Left lung (tissue), 10 donors: ENCODE results near the gene PRICKLE1. TPM values are rescaled to one million over a fixed set of nuclear protein-coding genes. Genes with fewer than 3 reads are reported as not detected.

Experiments
- ATAC-seq: fragments of 200-7000 bp; cut with Tn5 transposase; one replicate; pipeline ENCODE4 v1.9.1; 2020; ENCODE audit warnings: moderate library complexity
- DNase-seq, 4 donors: peaks; one replicate each; pipeline ENCODE4 v3.0.0-alpha.2; 2013 to 2020
- H3K27ac ChIP-seq, 2 donors: fragments of 200-600 bp; sonication (generic) in 1 of 2; one replicate each; pipeline versions ENCODE4 v1.5.0 to v1.8.0; 2020 to 2021
- H3K27me3 ChIP-seq, 2 donors: fragments of 200-600 bp; sonication (generic) in 1 of 2; one replicate each; pipeline versions ENCODE4 v1.5.0 to v1.8.0; 2020 to 2021
- H3K36me3 ChIP-seq, 2 donors: fragments of 200-600 bp; sonication (generic) in 1 of 2; one replicate each; pipeline versions ENCODE4 v1.5.0 to v1.8.0; 2020 to 2021
- H3K4me1 ChIP-seq, 2 donors: fragments of 200-600 bp; one replicate each; pipeline ENCODE4 v1.8.0; 2021
- H3K4me3 ChIP-seq, 2 donors: fragments of 200-600 bp; sonication (generic) in 1 of 2; one replicate each; pipeline versions ENCODE4 v1.5.0 to v1.8.0; 2020 to 2021; ENCODE audit warnings: mild to moderate bottlenecking in 1 of 2
- H3K9me3 ChIP-seq, 2 donors: fragments of 200-600 bp; sonication (generic) in 1 of 2; one replicate each; pipeline versions ENCODE4 v1.5.0 to v1.8.0; 2020 to 2021
- CTCF ChIP-seq, 2 donors: fragments of 200-600 bp; sonication (generic) in 1 of 2; IDR thresholded peaks; one replicate each; pipeline versions ENCODE4 v1.5.0 to v1.8.0; 2021; ENCODE audit warnings: antibody characterized with exemption in 2 of 2
- intact Hi-C, 2 donors: fragments of 100-400 bp; cut with DNase I; formaldehyde crosslinking; loops; one replicate each; pipeline versions ENCODE4 v1.11.2 to v1.14.2; 2022
- polyA plus RNA-seq, 6 donors: library from polyadenylated mRNA; unstranded; fragments of 120-200 nt; gene quantifications; one replicate each; pipeline ENCODE4 v1.2.1, GENCODE V29; 2013; ENCODE audit not compliant: insufficient read length in 6 of 6
- total RNA-seq, 2 donors: library from RNA; stranded (reverse); fragmentation: NEBNext Ultra II Directional; extraction: Animal tissue kit (Norgen Biotek cat#: 25700); gene quantifications; one replicate each; pipeline ENCODE4 v1.2.1, GENCODE V29; 2021
- donor health status: DM: no; HTN: yes; CAD: no.
- donor health status: DM: no; HTN: no; CAD: no.

The PRICKLE1 gene
- total and polyA plus RNA-seq, 8 donors: 17.4 to 62.8 (median 49.1) TPM

GRCh38 chr12:42582498-42582897 lies 7.0 kb downstream of the PRICKLE1 start:
- H3K36me3 ChIP-seq: no peaks in the 10 kb centered on the region
- H3K9me3 ChIP-seq: no peaks in the 10 kb centered on the region
- intact Hi-C loops: no loop called here
- H3K27me3 ChIP-seq: peaks cover 0 to 6% of the 10 kb centered on the region in 2 donors
- no peak for DNase-seq
- peak overlapping the region in 1 of 2 donors; percentile 11 for H3K27ac ChIP-seq
- peaks cover 16 to 36% of the 10 kb centered on the region in 2 donors for H3K4me1 ChIP-seq
- TF ChIP-seq CTCF (IDR thresholded peaks at IDR 0.05): no peak
- H3K4me3 ChIP-seq: no peak overlapping the region
- ATAC-seq: no peak

DNA sequence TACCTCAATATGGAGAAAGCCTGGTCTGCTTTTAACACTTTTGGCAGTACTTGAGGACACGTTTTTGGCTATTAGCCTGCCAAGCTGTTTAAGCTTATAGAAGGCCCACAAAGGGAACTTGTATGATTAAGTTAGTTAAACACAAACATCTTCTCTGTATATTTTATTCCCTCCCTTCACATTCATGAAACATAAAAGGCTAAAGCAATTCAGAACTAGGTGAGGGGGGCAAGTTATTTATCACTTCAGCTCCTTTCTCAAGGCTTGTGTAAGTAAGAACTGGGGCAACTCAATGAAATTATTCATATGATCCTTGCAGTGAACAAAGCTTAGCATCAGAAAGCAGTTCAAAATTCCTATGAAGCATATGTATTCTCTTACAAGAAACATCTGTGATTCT lies 7.5 kb downstream of the PRICKLE1 start:
- DNase-seq: no peak
- H3K4me1 ChIP-seq: peaks cover 16 to 31% of the 10 kb centered on the region in 2 donors
- intact Hi-C loops: no loop called here
- no peaks in the 10 kb centered on the region for H3K9me3 ChIP-seq
- H3K36me3 ChIP-seq: no peaks in the 10 kb centered on the region
- H3K4me3 ChIP-seq: no peak overlapping the region
- TF ChIP-seq CTCF (IDR thresholded peaks at IDR 0.05): no peak
- peak overlapping the region in 1 of 2 donors; percentile 11 for H3K27ac ChIP-seq
- no peak for ATAC-seq
- H3K27me3 ChIP-seq: peaks cover 0 to 1% of the 10 kb centered on the region in 2 donors

DNA sequence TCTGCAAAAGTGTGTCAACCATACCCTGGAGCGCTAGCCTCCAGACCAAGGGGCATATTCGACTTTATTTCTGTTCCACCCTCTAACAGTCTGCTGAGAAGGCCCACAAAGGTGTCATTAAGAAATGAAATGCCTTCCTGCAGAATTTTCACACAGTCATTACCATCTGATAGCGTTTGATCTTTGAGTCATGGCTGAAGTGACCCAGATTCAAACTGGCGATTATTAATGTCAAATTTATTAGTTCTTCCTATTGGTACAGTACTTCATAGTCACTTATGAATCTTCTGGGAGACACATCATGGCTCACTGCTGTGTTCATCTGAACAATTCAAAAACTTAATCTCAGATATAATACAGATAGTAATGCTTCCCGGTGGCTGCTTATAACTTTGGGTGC lies 13.2 kb downstream of the PRICKLE1 start:
- H3K27me3 ChIP-seq: no peaks in the 10 kb centered on the region
- intact Hi-C loops: no loop called here
- no peaks in the 10 kb centered on the region for H3K9me3 ChIP-seq
- peaks cover 13 to 32% of the 10 kb centered on the region in 2 donors for H3K4me1 ChIP-seq
- peak overlapping the region in 1 of 2 donors; percentile 28 for H3K27ac ChIP-seq
- no peaks in the 10 kb centered on the region for H3K36me3 ChIP-seq
- DNase-seq: no peak
- no peak for TF ChIP-seq CTCF (IDR thresholded peaks at IDR 0.05)
- no peak for ATAC-seq
- H3K4me3 ChIP-seq: no peak overlapping the region

DNA sequence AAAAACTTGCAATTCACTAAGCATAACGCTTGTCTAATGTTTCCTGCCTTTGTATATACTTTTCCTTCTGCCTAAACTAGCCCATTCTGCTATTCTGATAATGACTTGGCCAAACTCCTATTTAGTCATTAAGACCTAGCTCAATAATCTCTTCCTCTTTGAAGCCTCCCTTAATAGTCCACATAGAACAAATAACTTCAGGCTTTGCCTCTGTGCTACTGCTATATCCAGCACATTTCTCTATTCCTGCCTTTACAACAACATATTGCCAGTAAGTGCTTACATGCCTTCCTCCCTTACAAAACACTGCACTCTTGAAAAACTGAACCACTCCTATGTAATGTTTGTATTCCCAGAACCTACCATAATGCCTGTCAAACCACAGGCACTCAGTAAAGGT lies 13.8 kb downstream of the PRICKLE1 start:
- Histone ChIP-seq H3K36me3 (no peaks in the 10 kb centered on the region), H3K9me3 (no peaks in the 10 kb centered on the region), H3K4me1 (peaks cover 13 to 32% of the 10 kb centered on the region in 2 donors), H3K27me3 (no peaks in the 10 kb centered on the region), H3K27ac (peak overlapping the region; percentile 13 to 28), H3K4me3 (no peak overlapping the region)
- DNase-seq (no peak), ATAC-seq (peak; percentile 83)
- TF ChIP-seq CTCF (IDR thresholded peaks at IDR 0.05): no peak
- intact Hi-C loops: no loop called here

GRCh38 chr12:42574851-42575266 lies 14.7 kb downstream of the PRICKLE1 start:
- no peak for TF ChIP-seq CTCF (IDR thresholded peaks at IDR 0.05)

More at GRCh38 chr12:42574851-42575266, 14.7 kb downstream of the PRICKLE1 start:
- no peaks in the 10 kb centered on the region for H3K27me3 ChIP-seq
- H3K4me3 ChIP-seq: no peak overlapping the region
- peaks cover 13 to 33% of the 10 kb centered on the region in 2 donors for H3K4me1 ChIP-seq
- ATAC-seq (peak; percentile 67), DNase-seq (no peak)
- no peaks in the 10 kb centered on the region for H3K36me3 ChIP-seq
- H3K9me3 ChIP-seq: no peaks in the 10 kb centered on the region
- peak overlapping the region in 1 of 2 donors; percentile 28 for H3K27ac ChIP-seq
- intact Hi-C loops: no loop called here
